Stimulated activated CD4-positive, alpha-beta T cell treated with anti-CD3 and anti-CD28 coated beads, Interleukin-2, amount 100 ng/mL, for 4 hours (primary cell): ENCODE results near the gene RGS19.

Source experiments
- DNase-seq: peaks from one replicate; pipeline ENCODE4 v3.0.0-alpha.2; 2020; ENCODE audit warnings: low read depth

RGS19 gene

GRCh38 chr20:64076061-64076997 lies 3.0 kb downstream of the RGS19 start:
- DNase-seq: no peak

GRCh38 chr20:64075556-64075955 lies 3.8 kb downstream of the RGS19 start:
- DNase-seq: no peak

GRCh38 chr20:64074963-64075362 lies 4.4 kb downstream of the RGS19 start:
- DNase-seq: no peak

- no peak for DNase-seq
Measured at GRCh38 chr20:64074184-64074789, 5.0 kb downstream of the RGS19 start.

GRCh38 chr20:64073476-64074183 lies 5.7 kb downstream of the RGS19 start:
- DNase-seq: no peak

- DNase-seq: no peak
Measured at GRCh38 chr20:64072498-64073063, 6.7 kb downstream of the RGS19 start.

- DNase-seq: no peak
Measured at GRCh38 chr20:64071341-64072332, 7.7 kb downstream of the RGS19 start.

GRCh38 chr20:64070244-64070993 lies 8.9 kb downstream of the RGS19 start:
- DNase-seq: no peak

- no peak for DNase-seq
Measured at GRCh38 chr20:64069614-64070243, 9.6 kb downstream of the RGS19 start.

GRCh38 chr20:64069209-64069613 lies 10.1 kb downstream of the RGS19 start:
- DNase-seq: no peak

- no peak for DNase-seq
Measured at GRCh38 chr20:64068386-64069208, 10.7 kb downstream of the RGS19 start.

- DNase-seq: no peak
Measured at GRCh38 chr20:64067733-64068307, 11.5 kb downstream of the RGS19 start.

GRCh38 chr20:64067005-64067632 lies 12.2 kb downstream of the RGS19 start:
- DNase-seq: no peak

GRCh38 chr20:64065974-64066343 lies 13.4 kb downstream of the RGS19 start:
- DNase-seq: no peak

- DNase-seq: no peak
Measured at GRCh38 chr20:64065062-64065973, 14.0 kb downstream of the RGS19 start.

- DNase-seq: no peak
Measured at GRCh38 chr20:64064145-64064698, 15.1 kb downstream of the RGS19 start.
